SU-DHL-6 (cell line): Measurements from ENCODE around the gene SHROOM4.

Experiments used
- CTCF ChIP-seq: fragments of 200-600 bp; sonication (generic); IDR thresholded peaks from one replicate; pipeline ENCODE4 v1.5.1; 2017; ENCODE audit warnings: antibody characterized with exemption, mild to moderate bottlenecking, low read length, moderate library complexity; ENCODE audit not compliant: insufficient read depth, poor library complexity, severe bottlenecking
- EZH2phosphoT487 ChIP-seq: fragments of 200-600 bp; sonication (generic), shearing (Covaris generic); conservative IDR thresholded peaks from 2 replicates; pipeline ENCODE4 v1.6.1; 2018; ENCODE audit warnings: mild to moderate bottlenecking, antibody characterized with exemption, low read length, moderate library complexity, mixed read lengths

GRCh38 chrX:50852524-50852923 lies 38.5 kb upstream of the SHROOM4 start:
- TF ChIP-seq CTCF (no peak), EZH2phosphoT487 (no peak)
